PC-9 (cell line): Measurements from ENCODE around the gene GRM7. TPM values are rescaled to one million over a fixed set of nuclear protein-coding genes. Genes with fewer than 3 reads are reported as not detected.

Source experiments
- BruUV-seq: library from RNA; stranded (reverse); fragments of 400-500 nt; replicated peaks from 2 replicates; lab custom pipeline; 2021; lab: Mats Ljungman, UMichigan
- CTCF ChIA-PET: fragments of 300-600 bp; sonication (Branson Sonifier 250); formaldehyde crosslinking; loops from one replicate; lab custom pipeline; 2022; ENCODE audit warnings: antibody characterized with exemption; lab: Charles Lee
- POLR2A ChIA-PET: fragments of 300-600 bp; sonication (Branson Sonifier 250); formaldehyde crosslinking; loops from one replicate; lab custom pipeline; 2022; ENCODE audit warnings: antibody characterized with exemption; ENCODE audit not compliant: unreplicated experiment; lab: Charles Lee
- DNase-seq, 2 experiments: peaks; one replicate each; pipeline versions ENCODE4 v3.0.0 to v3.0.0-alpha.2; 2015 to 2022; ENCODE audit warnings: mixed read lengths in 1 of 2
- H2AFZ ChIP-seq: fragments of 200-600 bp; sonication (generic); 2 replicates; pipeline ENCODE4 v1.8.1; 2017; ENCODE audit warnings: antibody characterized with exemption
- H3F3A ChIP-seq: fragments of 200-600 bp; sonication (generic); 2 replicates; pipeline ENCODE4 v1.8.1; 2017; ENCODE audit warnings: antibody characterized with exemption, mild to moderate bottlenecking, low read depth; ENCODE audit not compliant: insufficient read depth
- H3K27ac ChIP-seq: fragments of 200-600 bp; sonication (generic); 2 replicates; pipeline ENCODE4 v1.6.1; 2016; ENCODE audit warnings: mixed run types
- H3K27me3 ChIP-seq: fragments of 200-600 bp; sonication (generic); 2 replicates; pipeline ENCODE4 v1.6.1; 2016; ENCODE audit warnings: low read depth, mixed run types; ENCODE audit not compliant: insufficient read depth
- H3K36me3 ChIP-seq: fragments of 200-600 bp; sonication (generic); 2 replicates; pipeline ENCODE4 v1.6.1; 2016; ENCODE audit warnings: low read depth, mixed run types
- H3K4me1 ChIP-seq: fragments of 200-600 bp; sonication (generic); replicated peaks from 2 replicates; pipeline ENCODE4 v1.6.1; 2016; ENCODE audit warnings: mixed run types; ENCODE audit not compliant: insufficient read depth
- H3K4me2 ChIP-seq: fragments of 200-600 bp; sonication (generic); 2 replicates; pipeline ENCODE4 v1.6.1; 2017; ENCODE audit warnings: mixed run types
- H3K4me3 ChIP-seq: fragments of 200-600 bp; sonication (generic); 2 replicates; pipeline ENCODE4 v1.6.1; 2016; ENCODE audit warnings: mixed run types
- H3K79me2 ChIP-seq: fragments of 200-600 bp; sonication (generic); 2 replicates; pipeline ENCODE4 v1.6.1; 2017; ENCODE audit warnings: low read depth, mixed run types
- H3K9me2 ChIP-seq: fragments of 200-600 bp; sonication (generic); 2 replicates; pipeline ENCODE4 v1.8.1; 2017; ENCODE audit warnings: mild to moderate bottlenecking; ENCODE audit not compliant: insufficient read depth
- H3K9me3 ChIP-seq: fragments of 200-600 bp; sonication (generic); 2 replicates; pipeline ENCODE4 v1.8.1; 2016; ENCODE audit warnings: low read depth; ENCODE audit not compliant: insufficient read depth
- H4K20me1 ChIP-seq: fragments of 200-600 bp; sonication (generic); 2 replicates; pipeline ENCODE4 v1.8.1; 2017; ENCODE audit not compliant: insufficient read depth
- EZH2 ChIP-seq: fragments of 200-600 bp; sonication (generic); IDR thresholded peaks from 2 replicates; pipeline ENCODE4 v1.8.0; 2017; ENCODE audit warnings: antibody characterized with exemption, low read depth
- intact Hi-C: fragments of 100-400 bp; cut with micrococcal nuclease; formaldehyde crosslinking; loops from one replicate; pipeline ENCODE4 v1.10.0; 2022; ENCODE audit not compliant: unreplicated experiment
- total RNA-seq: library from RNA; stranded (reverse); gene quantifications from 2 replicates; pipeline ENCODE4 v1.2.3, GENCODE V29; 2021
- TF ChIP-seq, protein P1 (sequence below): fragments of 200-600 bp; sonication (generic); conservative IDR thresholded peaks from 2 replicates; pipeline ENCODE4 v1.6.1; 2017; ENCODE audit warnings: mixed run types, antibody characterized with exemption, mild to moderate bottlenecking, moderate library complexity

The GRM7 gene
- total RNA-seq, 1 experiment from 2014 or later = not detected

DNA sequence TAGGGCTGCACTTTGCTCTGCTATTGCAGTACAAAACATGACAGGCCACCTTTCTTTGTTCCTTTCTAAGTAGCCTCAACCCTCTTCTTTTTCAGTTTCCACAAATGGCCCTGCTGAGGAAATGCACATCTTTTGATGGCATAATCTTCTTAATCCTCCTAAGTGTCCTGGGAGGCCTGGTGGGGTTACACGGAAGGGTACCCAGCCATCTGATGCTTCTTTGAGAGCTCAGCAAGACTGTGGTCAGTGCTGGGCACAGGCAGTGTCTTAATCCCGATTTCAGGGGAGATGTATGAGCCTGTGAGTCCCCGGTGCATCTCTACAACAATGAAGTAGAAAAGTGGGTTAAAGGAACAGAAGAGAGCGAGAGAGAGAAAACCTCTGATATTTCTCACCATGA is 404.8 kb downstream of the GRM7 start:
- intact Hi-C loops = no loop called here
- BruUV-seq = no TSS peak
- no peak for DNase-seq
- ChIA-PET CTCF (no interaction called here), POLR2A (no interaction called here)
- Histone ChIP-seq H2AFZ (no peak overlapping the region), H3K27ac (no peak overlapping the region), H3K36me3 (no peaks in the 10 kb centered on the region), H3K4me3 (no peak overlapping the region), H3F3A (no peaks in the 10 kb centered on the region), H3K79me2 (no peaks in the 10 kb centered on the region), H3K9me3 (no peaks in the 10 kb centered on the region), H3K9me2 (no peaks in the 10 kb centered on the region), H4K20me1 (no peaks in the 10 kb centered on the region), H3K4me2 (no peak overlapping the region), H3K27me3 (no peaks in the 10 kb centered on the region), H3K4me1 (no peaks in the 10 kb centered on the region)
- TF ChIP-seq, protein P1, sequence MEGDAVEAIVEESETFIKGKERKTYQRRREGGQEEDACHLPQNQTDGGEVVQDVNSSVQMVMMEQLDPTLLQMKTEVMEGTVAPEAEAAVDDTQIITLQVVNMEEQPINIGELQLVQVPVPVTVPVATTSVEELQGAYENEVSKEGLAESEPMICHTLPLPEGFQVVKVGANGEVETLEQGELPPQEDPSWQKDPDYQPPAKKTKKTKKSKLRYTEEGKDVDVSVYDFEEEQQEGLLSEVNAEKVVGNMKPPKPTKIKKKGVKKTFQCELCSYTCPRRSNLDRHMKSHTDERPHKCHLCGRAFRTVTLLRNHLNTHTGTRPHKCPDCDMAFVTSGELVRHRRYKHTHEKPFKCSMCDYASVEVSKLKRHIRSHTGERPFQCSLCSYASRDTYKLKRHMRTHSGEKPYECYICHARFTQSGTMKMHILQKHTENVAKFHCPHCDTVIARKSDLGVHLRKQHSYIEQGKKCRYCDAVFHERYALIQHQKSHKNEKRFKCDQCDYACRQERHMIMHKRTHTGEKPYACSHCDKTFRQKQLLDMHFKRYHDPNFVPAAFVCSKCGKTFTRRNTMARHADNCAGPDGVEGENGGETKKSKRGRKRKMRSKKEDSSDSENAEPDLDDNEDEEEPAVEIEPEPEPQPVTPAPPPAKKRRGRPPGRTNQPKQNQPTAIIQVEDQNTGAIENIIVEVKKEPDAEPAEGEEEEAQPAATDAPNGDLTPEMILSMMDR = no peak
- TF ChIP-seq EZH2 = no peak

DNA sequence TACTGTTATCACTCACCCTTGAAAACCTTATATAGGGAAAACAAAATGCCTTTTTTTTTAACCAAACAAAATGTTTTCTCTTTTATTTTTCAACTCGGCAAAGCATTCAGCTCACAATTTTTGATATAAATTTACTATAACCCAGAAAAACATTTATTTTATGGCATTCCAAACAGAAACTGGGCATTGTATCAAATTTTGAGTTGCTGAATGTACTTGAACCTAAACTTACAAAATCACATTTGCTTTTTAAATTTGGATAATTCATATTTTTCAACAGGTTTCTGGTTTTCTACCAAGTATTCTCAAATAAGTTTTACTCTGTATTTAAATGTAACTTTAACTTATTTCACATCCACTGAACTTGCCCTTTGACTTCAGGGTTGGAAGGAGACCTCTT is 405.6 kb downstream of the GRM7 start:
- ChIA-PET CTCF (no interaction called here), POLR2A (no interaction called here)
- Histone ChIP-seq H3K27ac (no peak overlapping the region), H3K9me2 (no peaks in the 10 kb centered on the region), H3K9me3 (no peaks in the 10 kb centered on the region), H3K4me3 (no peak overlapping the region), H2AFZ (no peak overlapping the region), H3K4me1 (no peaks in the 10 kb centered on the region), H4K20me1 (no peaks in the 10 kb centered on the region), H3K79me2 (no peaks in the 10 kb centered on the region), H3K4me2 (no peak overlapping the region), H3F3A (no peaks in the 10 kb centered on the region), H3K27me3 (no peaks in the 10 kb centered on the region), H3K36me3 (no peaks in the 10 kb centered on the region)
- no TSS peak for BruUV-seq
- intact Hi-C loops = no loop called here
- TF ChIP-seq, protein P1 = no peak
- no peak for TF ChIP-seq EZH2
- no peak for DNase-seq

DNA sequence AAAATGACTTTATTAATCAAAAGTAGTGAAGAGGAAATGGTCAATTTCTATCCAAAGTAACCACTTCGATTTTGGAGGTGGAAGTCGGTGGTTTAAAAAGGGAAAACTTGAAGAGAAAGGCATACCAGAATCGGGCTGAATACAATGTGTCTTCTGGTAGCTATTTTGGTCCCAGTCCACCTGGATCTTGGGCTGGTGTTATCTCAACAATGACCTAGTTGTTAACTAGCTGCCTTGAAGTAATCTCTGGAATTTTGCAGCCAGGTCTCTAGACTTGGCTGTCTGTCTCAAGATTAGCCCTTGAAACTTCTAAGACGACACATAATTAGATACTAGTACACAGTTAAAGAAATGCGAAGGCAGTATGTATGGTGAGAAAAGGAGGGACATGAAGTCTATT is 409.8 kb downstream of the GRM7 start:
- Histone ChIP-seq H3K4me2 (no peak overlapping the region), H3F3A (no peaks in the 10 kb centered on the region), H3K4me1 (no peaks in the 10 kb centered on the region), H3K4me3 (no peak overlapping the region), H3K9me2 (no peaks in the 10 kb centered on the region), H3K79me2 (no peaks in the 10 kb centered on the region), H4K20me1 (no peaks in the 10 kb centered on the region), H2AFZ (no peak overlapping the region), H3K9me3 (no peaks in the 10 kb centered on the region), H3K27me3 (no peaks in the 10 kb centered on the region), H3K27ac (no peak overlapping the region), H3K36me3 (no peaks in the 10 kb centered on the region)
- POLR2A ChIA-PET = no interaction called here
- TF ChIP-seq, protein P1 = no peak
- TF ChIP-seq EZH2 = no peak
- CTCF ChIA-PET = no interaction called here
- intact Hi-C loops = no loop called here
- BruUV-seq = no TSS peak
- DNase-seq = no peak
